ENCODE results near the gene JSRP1.
"Not testable (repeated sequence)": the region's sequence is repeated elsewhere in the genome, so short reads cannot be mapped to it uniquely, and the experiment has no call there.

Gene JSRP1

DNA sequence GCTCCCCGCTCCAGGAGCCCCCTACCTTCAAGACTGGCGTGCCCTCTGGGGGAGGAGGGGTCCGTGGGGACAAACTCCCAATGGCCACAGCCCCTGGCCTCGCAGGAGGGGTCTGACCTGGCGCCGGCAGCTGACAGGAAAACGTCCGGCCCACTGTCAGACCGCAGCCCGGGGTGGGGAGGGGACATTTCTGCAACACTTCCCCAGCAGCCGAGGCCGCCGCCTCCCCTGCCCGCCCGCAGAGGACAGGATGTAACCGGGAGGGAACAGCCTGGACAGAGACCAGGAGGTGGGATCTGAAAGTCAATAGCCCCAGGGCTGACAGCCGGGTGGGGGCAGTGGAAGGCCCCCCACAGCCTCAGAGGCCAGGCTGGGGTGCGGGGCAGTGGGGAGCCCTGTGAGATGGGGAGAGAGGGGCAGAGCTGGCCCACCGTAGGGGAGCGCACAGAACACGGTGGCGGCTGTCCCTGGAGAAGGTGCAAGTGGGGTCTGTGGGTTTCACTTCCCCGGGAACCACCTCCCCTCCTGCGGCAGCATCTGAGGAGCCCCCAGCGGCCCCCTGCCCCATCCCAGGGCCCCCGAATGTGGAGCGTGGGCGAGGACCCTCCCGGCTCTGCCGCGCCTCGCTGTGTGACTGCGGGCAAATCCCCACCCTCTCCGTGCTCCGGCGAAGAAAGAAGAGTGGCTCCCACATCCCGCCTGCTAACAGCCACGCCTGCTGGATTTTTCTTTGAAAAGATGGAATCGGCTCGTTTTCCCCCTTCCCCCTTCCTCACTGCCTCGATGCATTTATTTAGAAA, 26.0 kb upstream of the JSRP1 start, which contains the start of gene PEAK3:
Gene PEAK3 (minus strand): TSS at position 114 of the 800 bp plus-strand sequence. CDS start 1,244 bp downstream, outside the sequence.
- DNase-seq: peak; percentile 78 to 80

DNA sequence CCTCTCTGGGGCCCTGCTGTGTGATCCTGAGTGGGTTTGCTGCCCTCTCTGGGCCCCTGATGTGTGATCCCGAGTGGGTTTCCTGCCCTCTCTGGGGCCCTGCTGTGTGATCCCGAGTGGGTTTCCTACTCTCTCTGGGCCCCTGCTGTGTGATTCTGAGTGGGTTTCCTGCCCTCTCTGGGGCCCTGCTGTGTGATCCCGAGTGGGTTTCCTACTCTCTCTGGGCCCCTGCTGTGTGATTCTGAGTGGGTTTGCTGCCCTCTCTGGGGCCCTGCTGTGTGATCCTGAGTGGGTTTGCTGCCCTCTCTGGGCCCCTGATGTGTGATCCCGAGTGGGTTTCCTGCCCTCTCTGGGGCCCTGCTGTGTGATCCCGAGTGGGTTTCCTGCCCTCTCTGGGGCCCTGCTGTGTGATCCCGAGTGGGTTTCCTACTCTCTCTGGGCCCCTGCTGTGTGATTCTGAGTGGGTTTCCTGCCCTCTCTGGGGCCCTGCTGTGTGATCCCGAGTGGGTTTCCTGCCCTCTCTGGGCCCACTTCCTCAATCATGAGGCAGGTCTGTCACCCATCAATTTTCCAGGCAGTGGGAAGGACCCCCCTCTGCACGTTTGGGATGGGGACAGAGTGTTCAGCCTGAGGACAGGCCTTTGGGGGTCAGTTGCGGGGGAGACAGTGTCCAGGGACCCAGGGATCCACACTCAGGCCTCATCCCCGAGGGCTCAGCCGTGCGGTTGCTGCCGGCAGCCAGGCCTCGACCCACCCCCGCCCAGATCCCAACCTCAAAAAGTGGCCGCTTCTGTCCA, 25.2 kb upstream of the JSRP1 start:
- DNase-seq: not testable (repeated sequence)

DNA sequence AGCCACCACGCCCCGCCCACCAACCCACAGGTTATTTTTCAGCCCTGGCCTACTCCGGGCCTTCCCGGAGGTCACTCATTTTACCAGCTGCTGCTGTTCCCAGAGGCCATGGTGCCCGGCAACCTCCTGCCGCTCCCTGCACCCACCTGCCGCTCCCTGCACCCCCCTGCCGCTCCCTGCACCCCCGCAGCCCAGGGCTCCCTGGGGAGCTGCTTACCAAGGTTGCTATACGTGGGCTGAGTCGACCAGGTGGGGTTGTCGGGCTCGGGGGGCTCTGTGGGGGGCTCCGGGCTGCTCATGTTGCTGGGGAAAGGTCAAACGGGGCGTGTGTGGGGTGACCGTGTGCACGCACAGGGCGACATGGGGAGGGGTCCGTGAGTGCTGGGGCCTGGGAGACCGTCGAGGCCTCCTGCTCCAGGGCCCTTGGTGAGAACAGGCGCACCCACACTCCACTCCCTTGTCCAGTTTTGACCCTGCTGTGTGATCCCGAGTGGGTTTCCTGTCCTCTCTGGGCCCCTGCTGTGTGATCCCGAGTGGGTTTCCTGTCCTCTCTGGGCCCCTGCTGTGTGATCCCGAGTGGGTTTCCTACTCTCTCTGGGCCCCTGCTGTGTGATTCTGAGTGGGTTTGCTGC, 24.5 kb upstream of the JSRP1 start:
- no peak for DNase-seq

GRCh38 chr19:2278459-2279158, 22.4 kb upstream of the JSRP1 start:
- DNase-seq: no peak

GRCh38 chr19:2277138-2277537, 20.9 kb upstream of the JSRP1 start:
- no peak for DNase-seq

DNA sequence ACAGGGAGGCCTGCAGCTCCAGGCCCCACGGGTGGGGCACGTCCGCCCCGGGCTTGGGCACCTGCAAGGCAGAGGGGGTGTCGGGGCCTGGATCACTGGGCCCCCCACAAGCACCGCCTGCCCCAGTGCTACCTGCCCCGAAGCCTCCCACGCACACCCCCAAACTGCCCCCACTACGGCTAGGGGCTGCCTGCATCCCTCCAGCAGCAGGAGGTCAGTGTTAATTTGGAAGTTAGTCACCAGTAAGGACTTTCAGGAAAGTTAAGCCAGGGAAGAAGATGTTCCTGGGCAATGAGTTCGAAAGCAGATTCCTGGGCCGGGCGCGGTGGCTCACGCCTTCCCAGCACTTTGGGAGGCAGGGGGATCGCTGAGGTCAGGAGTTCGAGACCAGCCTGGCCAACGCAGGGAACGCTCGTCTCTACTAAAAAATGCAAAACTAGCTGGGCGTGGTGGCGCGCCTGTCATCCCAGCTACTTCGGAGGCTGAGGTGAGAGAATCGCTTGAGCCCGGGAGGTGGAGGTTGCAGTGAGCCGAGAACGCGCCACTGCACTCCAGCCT, 20.3 kb upstream of the JSRP1 start:
- DNase-seq: no peak

- DNase-seq: no peak
These were observed 19.6 kb upstream of the JSRP1 start for GRCh38 chr19:2275588-2276428.

DNA sequence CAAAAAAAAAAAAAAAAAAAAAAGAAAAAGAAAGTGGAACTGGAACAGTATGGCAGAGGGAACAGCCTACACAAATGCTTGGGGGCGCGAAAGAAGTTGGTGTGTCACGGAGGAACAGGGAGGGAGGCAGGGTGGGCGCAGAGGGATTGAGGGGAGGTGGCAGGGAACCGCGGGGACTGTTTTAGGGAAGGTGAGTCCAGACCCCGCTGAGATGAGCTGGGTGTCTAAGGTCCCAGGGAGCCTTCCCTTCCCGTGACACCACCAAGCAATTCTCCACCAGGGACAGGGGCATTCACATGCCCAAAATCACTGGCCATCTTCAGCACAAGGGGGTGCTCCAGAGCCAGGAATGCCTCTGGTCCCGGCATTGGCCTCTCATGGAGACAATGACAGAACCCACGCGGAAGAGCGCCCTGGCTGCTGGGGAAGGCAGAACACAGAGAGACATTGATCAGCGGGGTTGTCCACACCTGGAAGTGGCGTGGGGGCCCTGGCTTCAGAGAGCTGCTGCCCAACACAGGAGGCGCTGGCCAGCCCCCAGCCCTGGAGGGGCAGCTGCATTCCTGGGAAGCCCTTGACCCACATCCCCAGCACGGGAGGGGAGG, 18.8 kb upstream of the JSRP1 start:
- DNase-seq: peak; percentile 80 to 81

- DNase-seq: no peak
These were observed 18.0 kb upstream of the JSRP1 start for GRCh38 chr19:2274185-2274711.

- peak; percentile 73 to 80 for DNase-seq
These were observed 17.4 kb upstream of the JSRP1 start for GRCh38 chr19:2273356-2274184.

GRCh38 chr19:2271234-2272103, 15.3 kb upstream of the JSRP1 start:
- peak in 1 of 2 donors; percentile 48 for DNase-seq

DNA sequence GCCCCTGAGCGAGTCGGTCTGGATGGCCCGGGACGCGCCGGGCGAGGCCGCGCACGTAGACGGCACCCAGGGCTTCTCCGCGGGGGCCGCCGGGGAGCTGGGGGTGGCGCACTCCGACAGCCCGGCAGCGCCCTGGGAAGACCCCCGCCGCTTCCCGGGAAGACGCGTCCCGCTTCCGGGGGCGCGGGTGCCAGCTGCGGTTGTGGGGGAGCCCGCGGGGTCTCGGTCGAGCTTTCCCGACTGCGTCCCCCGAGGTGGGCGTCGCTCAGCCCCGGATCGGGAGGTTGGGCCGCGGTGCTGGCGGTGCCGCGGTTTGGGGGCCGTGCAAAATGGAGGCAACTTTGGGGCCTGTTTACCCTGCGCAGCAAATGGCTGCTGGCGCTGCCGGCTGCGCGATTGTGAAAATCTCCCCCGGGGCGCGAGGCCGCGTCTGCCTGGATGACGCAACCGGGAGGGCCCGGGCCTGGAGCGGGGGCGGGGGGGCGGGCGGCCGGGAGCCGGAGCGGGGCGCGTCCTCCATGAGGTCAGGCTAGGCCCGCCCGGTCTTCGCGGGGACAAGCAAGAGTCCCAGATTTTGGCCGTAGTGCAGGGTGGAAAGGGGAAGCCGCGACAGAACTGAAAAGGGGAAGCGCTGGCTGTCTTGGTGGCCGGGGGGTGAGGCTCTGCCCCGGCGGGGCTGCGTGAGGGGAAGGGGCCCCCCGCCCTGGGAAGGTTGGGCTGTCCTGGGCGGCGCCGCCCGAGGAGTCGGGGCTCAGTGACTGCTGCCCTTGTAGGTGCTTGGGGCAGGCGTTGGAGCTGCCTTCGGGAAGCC, 14.4 kb upstream of the JSRP1 start:
- peak; percentile 98 for DNase-seq

GRCh38 chr19:2270157-2270422, 13.9 kb upstream of the JSRP1 start:
- peak; percentile 46 to 53 for DNase-seq

DNA sequence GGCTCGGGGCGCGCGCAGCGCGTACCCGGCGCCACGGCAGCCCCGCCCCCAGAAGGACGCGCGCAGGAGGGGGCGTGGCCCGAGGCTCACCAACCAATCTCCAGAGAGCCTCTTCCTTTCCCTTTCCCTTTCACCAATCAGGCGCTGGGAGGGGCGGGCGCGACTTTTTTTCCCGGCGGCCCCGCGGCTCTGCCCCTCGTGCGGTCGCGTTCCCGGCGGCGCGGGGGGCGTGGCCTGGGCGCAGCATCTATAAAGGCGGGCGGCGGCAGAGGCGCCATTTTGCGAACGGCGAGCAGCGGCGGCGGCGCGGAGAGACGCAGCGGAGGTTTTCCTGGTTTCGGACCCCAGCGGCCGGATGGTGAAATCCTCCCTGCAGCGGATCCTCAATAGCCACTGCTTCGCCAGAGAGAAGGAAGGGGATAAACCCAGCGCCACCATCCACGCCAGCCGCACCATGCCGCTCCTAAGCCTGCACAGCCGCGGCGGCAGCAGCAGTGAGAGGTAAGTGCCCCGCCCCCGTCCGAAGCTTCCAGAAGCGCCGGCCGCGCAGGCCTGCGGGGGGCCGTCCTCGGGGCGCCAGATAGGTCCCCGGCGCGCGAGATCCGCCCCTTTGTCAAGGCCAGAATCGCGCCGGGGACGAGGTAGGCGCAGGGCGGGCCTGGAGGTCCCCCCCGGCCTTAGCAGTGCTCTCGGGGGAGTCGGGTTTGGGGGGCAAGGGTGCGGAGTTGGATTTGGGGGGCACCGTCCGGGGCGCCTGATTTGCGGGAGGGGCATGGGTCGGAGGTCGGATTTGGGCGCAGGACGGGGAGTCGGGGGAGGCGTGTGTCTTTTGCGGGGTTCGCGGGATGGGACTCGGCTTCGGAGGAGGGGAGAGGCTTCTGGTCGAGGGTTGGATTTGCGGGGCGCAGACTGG, 13.3 kb upstream of the JSRP1 start:
- DNase-seq: peak; percentile 97 to 98

- no peak for DNase-seq
These were observed 12.6 kb upstream of the JSRP1 start for GRCh38 chr19:2268861-2269243.

GRCh38 chr19:2268480-2268830, 12.2 kb upstream of the JSRP1 start:
- DNase-seq: no peak
